Activated effector memory CD4-positive, alpha-beta T cell treated with Interleukin-2 at 50 U/mL for 16 hours (primary cell): ENCODE results near the gene TMEM272.

Source experiments
- DNase-seq: peaks from one replicate; pipeline ENCODE4 v3.0.0-alpha.2; 2020

Gene TMEM272, protein sequence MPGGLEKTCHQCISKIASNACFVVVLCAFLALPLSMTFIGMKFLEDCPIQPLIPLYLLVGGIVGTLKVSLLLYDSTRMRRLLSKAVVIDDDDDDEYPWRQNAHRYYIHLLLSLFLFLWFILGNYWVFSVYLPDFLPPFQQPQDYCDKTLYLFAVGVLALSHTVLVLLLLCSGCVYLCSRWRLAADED

DNA sequence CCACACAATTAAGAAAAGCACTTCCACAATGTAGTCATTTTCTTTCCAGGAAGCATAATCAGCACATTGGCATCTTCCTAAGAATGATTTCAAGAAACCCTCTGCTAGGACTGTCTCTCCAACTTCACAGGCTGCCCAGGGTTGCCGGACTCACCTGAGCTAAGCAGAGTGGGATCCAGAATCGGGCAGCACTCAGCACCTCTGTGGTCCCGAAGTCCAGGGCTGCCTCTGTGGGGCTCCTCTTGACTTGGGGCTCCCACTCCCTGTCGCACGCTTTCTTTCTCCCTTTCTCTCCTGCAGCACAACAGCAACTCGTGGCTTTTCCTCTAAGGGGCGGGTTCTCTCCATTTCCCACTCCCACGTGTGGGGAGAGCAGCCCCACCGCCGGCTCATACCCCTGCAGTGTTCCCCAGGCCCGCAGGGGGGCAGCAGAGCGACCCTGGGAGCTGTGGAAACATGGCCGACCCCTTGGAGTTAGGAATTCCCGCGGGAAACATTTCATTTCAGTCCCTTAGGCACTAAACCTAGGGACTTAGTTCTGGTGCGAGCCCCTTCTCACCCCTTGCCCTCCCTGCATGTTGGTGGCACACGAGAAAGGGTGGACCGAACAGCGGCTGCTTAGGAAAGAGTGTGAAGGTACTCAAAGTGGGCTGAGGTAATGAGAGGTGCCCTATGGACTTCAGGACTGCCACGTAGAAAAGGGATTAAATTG lies at the start of gene TMEM272:
Gene TMEM272 (minus strand): TSS at position 316 of the 712 bp plus-strand sequence. CDS start 6,647 bp downstream, outside the sequence.
- DNase-seq = no peak

DNA sequence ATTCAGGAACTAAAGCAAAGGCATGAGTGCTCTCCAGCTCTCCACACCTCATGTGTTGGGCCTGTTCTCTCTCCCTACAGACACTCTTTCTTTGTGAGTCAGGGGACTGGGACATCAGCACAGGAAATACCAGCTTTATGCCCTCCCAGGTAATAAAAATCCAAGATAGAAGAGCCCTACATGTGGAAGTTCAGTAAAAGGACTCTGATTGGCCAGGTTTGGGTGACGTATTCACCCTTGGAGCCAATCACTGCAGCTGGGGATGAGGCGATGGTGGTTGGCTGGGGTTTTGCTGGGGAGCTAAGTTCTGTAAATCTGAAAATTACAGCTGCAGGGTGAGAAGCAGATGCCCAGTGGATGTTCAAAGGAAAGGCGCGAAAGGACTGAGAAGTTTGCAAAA lies 49.3 kb upstream of the TMEM272 start:
- no peak for DNase-seq

DNA sequence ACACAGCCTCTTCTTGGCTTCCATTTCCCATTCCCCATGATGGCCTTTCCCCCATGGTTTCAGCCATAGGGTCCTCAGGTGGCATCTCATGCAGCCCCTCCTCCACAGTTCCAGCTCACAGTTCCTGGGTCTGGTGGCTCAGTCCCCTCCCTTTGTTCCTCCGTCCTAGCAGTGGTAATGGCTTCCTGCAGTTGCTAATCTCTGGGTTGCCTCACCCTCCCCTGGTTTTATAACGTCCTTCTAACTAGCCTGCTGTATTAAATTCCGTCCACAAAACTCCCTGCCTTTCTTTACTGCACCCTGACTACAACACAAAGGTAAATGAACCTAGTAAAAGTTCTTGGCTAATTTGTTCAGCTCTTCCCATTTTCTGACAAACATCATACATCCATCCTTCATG lies 47.7 kb upstream of the TMEM272 start:
- DNase-seq = no peak

DNA sequence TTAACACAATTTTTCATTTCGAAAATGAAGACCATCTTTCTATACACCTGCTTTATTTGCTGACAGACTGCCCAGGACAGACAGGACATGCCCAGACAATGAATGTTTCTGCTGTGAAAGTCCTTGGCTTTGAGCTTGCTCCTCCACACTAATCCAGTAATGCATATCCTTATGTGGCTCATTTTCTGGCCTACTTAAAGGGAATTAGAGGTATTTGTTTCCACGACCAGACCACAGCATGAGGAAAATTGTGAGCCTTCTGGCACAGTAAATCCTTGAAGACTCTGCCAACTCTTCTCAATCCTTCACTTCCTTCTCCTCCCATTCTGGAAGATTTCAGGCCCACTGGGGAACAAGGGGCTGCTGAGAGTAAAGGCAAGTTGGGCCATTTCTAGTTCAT lies 42.5 kb upstream of the TMEM272 start:
- no peak for DNase-seq

DNA sequence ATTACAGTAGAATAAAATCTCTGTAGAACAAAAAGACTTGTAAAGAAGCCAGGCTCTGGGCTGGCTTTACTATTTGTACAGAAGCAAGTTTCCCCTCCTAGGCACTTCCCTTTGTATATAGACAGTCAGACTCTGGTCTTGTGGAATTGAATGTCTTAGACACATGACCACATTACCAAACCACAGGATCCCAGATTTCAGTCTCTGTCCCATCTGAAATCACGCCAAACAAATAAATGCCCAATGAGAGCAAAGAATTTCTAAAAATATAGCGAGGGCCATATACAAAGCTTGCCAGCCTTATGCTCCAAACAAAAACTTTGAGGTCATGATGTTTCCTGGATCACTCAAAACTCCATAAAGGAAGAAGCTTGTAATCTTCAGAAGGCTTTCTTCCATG lies 40.7 kb upstream of the TMEM272 start:
- DNase-seq = no peak

DNA sequence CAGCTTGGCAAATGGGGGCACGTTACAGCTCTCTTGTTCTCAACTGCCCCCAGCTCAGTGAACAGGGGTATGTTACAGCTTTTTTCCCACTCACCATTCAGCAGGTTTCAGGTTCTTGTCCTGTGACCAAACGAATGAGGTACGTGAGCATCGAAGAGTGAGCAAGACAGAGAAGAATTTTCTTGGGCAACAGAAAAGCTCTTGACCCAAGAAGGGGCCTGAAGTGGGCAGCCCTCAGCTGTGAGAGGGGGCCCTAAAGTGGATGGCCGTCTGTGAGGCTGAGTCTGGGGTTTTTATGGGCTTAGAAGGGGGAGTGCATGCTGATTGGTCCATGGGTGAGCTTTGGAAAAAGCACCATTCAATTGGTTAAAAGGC lies 38.2 kb upstream of the TMEM272 start:
- DNase-seq = no peak

DNA sequence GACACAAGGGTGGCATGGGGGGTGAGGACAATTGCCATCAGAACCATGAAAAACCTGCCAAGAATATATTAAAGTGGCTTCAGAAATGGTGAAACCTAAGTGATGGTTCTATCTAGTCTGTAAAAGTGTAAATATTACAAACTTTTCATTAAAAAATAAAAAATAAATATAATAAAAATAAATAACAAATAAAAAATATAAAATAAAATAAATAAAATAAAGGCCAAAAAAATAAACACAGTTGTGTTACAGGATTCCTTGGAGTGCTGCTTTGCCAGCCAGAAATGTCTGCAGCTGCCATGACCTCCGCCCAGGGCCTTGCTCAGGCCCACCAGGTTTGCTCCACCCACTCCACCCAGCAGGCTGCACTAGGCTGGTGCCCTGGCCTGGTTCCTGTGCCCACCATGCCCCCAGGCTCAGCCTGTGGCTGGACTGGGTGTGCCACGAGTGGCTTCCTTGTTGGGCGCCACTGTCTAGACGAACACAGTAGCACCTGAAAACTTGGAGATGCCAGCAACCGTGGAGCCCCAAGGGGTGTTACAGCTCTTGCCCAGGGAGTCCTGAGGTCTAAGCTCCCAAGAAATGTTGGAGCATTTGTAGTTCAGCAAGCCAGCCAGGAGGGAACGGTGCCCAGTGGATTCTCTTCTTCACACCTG lies 37.7 kb upstream of the TMEM272 start:
- no peak for DNase-seq

DNA sequence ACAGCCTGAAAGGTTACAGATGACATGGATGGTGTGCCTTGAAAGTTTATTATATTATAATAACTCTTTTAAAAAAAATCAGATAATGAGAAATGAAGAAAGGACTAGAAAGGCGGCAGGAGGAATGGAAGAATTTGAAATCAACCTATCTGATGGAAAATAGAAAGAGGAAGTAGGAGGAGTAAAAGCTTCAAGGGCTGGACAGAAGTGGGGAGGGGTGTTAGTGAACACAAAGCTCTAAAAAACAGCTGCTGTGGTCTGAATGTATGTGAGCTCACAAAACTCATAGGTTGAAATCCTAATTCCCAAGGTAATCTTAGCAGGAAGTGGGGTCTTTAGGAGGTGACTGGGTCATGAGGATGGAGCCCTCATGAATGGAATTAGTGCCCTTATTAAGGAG lies 36.3 kb upstream of the TMEM272 start:
- DNase-seq = no peak

DNA sequence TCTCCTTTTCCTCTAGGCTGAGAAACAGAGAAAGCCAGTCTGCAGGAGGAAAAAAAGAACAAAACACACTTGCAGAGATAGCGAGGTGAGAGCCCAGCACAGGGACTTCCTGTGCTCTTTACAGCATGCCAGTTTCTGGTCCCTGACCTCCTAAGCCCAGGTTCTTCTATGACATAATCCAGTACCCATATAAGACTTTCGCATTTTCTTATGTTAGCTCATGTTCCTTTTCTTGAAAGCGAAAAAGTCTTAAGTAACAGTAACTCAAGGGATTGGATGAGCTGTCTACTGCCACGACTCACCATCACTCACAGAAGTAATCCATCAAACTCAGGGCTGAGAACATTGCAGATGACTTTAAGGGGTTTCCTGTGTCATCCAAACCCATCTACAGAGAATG lies 34.2 kb upstream of the TMEM272 start:
- no peak for DNase-seq

DNA sequence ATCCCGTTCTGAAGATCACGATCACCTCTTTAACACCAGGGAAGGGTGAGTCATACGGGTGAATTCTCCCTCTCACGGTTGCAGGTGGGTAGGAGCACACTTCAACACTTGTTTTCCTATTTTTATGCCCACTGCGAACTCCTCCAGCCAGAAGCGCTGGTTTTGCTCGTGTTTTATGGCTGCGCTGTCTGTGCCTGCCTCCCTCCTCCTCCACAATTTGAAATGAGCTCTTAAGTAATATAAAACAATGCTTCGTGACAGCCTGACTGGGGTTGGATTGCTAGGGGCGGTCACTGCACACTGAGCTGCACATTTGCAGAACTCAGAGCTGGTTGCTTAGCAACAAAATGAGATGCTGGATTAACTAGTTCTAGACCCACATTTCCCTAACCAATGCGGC lies 29.7 kb upstream of the TMEM272 start:
- no peak for DNase-seq

DNA sequence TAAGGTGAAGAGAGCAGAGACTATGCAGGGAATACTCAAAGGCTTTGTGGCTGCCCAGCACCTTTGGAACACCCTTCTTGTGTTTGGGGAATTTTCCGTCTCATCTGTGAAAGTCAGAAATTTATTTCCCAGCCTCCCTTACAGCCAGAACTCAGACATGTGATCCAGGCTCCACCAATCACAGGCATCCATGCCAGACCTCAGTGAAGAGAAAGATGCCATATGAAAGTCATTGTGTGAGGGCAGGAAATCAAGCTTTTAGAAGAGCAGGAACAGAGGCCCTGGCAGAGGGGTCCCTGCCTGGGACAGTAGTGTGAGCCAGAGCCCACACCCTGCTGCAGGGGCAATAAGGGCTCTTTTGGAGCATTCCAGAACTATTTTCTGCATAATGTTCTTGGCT lies 28.9 kb upstream of the TMEM272 start:
- no peak for DNase-seq

DNA sequence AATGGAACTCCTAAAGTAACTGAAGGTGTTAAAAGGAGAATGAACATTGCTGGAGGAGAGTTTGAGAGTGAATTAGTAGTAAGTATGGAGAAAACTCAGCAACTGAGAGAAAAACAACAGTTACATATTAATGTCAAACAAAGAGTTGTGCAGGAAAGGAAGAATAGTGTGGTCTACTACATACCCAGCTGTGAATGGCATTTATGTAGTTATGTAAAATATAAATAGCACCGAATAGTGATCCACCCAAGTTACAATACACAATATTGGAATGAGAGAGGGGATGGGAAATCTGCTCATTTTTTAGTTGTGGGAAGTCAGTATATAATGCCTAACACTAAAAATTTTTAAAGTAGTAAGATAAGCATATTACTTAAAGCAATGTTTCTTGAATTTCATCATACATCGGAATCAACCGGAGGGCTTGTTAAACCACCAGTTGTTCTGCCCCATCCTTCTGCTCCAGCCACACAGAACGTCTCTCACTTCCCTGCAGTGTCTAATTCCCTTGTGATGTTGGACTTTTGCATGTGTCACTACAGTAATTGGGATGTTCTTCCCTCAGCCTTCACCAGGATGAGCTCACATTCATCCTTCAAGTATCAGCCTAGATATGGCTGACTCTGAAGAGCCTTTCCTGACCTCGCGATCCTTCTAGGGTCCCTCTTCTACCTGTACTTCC lies 28.3 kb upstream of the TMEM272 start:
- no peak for DNase-seq

DNA sequence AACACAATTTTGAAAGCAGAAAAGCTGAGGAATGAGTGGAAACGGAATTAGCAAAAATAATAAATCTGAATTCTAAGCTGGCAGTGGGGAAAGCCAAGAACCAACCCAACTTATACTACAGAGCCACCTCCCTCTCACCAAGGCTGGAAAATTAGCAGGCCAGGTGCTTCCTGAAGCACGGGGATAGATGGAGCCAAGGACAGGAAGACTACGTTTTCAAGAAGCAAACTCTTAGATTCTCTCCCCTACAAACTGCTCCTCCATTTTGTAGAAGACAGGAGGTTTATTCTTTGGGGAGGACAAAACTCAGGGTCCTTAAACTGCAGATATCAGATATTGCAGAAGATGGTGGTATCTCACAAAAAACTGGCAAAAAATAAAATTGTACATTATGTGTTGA lies 25.6 kb upstream of the TMEM272 start:
- no peak for DNase-seq

DNA sequence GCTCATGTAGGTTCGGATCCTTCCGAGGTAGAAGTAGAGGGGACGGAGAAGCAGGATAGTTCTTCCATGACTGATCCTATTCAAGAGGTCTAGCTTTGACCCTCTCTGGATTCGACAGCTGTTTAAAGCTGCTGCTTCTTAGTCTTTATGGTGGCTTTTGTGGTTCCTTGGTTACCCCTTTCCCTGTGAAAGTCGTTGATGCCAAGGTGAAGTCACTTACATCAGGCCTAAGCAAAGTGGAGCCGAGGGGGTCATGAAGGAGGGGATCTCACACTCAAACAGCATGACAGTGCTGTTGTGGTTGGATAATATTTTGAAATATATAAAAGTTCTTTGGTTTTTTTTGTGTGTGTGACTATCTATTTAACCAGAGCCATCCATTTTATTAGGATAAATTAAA lies 24.9 kb upstream of the TMEM272 start:
- DNase-seq = no peak

DNA sequence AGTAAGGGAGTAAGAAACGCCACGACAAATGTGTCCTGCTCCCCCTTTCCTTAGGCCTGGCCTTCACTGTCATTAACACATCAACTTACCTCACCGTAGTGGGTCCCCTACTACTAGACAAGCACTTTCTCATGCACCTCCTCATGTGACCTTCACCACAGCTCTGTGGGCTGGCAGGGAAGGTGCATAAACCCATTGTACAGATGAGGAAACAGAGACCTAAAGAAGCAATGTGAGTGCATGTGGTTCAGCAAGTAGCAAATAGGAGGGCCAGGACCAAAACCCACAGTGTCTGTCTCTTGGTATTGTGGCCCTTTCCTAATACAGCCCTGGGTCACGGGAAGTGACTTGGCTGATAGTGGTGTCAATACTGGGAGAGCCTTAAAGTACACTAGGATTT lies 22.1 kb upstream of the TMEM272 start:
- DNase-seq = no peak

DNA sequence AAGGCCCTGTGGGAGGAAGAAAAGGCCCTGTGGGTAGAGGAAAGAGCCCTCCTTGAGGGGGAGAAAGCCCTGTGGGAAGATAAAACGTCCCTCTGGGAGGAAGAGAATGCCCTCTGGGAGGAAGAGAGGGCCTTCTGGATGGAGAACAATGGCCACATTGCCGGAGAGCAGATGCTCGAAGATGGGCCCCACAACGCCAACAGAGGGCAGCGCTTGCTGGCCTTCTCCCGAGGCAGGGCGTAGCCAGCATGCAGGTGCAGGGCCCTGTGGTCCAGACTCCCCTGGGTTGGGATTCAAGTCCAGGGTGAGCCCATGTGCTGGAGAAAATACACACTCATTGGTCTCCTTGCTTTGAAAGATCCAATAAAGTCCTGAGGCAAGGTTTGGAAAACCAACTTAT lies 20.9 kb upstream of the TMEM272 start:
- no peak for DNase-seq

DNA sequence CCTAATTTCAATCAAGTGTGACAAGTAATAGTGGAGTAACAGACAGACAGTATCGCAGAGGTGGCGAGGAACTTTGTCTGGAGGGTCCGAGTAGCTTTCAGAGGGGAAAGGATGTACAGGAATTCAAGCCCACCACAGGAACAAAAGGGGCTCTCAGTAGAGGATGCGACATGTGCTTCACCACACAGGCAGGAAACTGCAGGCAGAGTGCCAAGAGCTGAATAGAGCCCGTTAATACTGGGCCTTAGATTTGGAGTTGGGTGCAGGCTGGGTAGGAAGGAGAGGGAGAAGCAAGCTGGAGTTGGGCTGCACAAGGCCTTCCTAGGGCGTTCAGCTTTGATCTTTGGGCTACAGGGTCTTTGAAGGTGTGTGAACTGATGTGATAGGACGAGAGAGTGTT lies 18.0 kb upstream of the TMEM272 start:
- DNase-seq = no peak

DNA sequence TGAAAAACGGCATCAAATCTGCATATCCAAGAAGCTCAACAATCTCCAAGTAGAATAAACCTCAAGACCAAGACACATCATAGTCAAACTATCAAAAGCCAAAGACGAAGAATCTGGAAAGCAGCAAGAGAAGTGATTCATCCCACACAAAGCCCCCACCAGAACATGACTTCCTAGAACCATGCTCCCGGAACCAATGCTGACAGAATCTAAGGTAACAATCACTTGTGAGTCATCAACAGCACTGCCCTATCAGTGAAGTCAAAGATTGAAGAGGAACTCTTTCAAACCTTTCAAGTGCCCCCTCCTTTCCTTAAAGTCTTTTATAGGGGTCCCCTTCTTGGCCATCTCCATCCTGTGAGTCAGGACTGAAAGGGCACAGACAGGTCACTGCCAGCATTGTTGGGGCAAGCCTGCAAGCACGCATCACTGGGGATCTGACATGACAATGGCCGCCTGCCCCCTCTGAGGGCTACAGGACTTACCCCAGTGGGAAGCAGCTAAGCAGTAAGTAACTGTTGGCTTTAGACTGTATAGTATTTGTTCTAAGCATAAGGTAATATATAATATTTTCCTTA lies 16.8 kb upstream of the TMEM272 start, which contains the start of gene CCDC70:
Gene CCDC70 (plus strand): TSS at position 247 of the 578 bp plus-strand sequence. CDS start 3,443 bp downstream, outside the sequence.
- no peak for DNase-seq

DNA sequence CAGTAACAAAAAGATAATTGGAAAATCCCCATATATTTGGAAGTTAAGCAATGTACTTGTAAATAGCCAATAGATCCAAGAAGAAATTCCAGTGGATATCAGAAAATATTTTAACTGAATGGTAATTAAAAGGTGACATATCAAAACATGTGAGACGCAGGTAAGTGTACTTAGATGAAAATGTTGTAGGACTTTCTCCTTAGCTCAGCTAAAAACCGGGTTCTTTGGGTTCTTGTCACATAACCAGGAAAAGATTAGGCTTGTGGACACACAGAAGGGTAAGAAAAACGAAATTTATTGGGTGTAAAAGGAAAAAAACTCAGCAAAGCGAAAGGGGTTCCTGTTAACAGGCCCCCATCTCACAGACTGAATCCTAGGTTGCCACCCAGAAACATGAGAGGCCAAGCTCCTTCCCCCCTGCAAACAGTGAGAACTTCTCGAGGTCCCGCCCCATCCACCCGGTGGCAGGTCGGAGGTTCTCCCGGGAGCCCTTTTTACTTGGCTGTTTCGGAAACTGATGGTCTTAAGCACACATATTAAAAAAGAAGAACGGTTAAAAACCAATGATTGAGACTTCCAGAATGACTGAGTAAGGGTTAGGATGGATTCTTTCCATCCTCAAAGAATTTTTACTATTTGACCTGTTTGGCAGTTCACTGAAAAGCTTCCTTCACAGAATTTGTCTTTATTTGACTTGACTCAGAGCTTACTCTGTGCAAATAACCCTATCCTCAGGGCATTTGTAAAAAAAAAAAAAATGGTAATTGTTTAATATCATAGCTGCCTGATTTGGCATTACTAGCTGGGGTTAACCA lies 13.7 kb upstream of the TMEM272 start:
- DNase-seq = no peak

DNA sequence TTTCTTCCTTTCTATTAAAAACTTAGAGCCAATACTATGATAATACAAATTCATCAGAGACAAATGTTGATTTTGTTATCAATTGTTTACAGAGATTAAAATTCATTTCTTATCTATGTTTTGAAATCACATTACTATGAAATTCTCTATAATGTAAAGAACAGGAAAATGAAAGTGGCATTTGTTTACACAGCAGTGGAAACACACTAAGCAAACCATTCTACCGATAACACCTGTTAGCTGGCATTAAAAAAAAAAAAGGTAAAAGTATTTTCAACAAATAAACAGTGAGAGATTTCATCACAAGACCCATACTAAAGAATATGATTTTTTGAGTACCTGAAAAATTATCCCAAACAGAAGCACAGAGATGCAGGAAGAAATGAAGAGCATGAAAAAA lies 12.0 kb upstream of the TMEM272 start:
- no peak for DNase-seq

DNA sequence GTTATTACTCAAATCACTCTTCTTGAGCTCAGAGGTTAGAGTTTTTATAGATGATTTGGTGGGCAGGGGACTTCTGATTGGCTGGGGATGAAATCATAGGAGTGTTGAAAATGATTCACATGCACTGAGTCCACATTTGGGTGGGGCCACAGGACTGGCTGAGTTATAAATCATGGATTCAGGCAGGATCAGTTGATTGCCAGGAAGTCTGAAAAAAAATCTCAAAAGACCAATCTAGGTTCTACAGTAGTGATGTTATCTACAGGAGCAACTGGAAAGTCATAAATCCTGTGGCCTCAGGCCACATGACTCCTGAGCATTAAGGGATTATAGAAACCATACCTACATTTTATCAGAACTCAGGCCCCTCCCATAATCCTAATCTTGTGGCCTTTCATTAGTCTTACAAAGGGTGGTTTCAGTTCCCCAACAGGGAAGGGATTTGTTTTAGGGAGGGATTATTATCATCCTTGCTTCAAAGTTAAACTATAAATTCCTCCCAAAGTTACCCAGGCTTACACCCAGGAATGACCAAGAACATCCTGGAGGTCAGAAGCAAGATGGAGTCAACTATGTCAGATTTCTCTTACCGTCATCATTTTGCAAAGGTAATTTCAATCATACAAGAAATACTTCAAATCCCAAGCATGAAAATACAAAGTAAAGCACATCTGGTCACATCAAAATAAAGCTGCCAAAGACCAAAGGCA lies 11.2 kb upstream of the TMEM272 start:
- no peak for DNase-seq
